Iris pigment epithelial cell (primary cell): ENCODE data around the gene WWOX.

Source experiments
- DNase-seq: peaks from one replicate; pipeline ENCODE4 v3.0.0-alpha.2; 2011; ENCODE audit warnings: low read depth

Gene WWOX

GRCh38 chr16:78535098-78535497, 435.6 kb downstream of the WWOX start:
- no peak for DNase-seq

DNA sequence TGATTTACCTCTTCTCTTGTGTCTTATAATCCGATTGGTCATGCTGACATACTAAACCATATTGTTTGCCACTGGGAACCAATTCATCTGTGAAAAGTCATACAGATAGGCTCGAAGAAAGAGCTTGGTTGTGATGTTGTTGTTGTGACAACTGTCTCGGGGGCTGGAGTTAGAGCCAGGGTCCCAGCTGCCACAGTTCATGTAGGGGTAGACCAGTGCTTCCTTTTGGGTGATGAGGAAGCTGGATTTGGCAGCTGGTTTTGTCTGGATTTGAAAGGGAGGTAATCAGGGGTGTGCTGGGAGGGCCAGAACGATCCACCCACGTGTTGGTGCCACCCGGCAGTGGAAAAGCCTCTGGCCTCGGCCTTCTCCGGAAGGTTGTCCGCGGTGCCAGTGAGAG, 438.1 kb downstream of the WWOX start:
- no peak for DNase-seq

GRCh38 chr16:78538292-78538691, 438.8 kb downstream of the WWOX start:
- DNase-seq, result no peak

DNA sequence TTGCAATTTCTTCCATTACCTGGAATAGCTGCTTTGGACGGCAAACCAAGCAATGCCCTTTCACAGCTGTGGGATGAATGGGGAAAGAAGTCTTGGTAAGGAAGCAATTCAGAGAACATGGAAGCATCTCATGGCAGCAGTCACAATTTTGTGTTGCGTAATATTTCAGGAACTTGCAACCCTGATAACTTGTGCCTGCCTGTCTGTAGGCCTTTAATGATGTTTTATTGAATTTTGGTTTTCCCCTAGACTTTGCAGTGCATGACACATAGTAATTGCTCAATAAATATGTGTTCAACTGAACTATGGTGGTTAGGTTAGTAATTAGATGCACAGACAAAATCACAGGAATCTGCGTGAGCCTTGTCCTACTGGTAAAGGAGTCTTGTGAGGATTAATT, 439.5 kb downstream of the WWOX start:
- no peak for DNase-seq

DNA sequence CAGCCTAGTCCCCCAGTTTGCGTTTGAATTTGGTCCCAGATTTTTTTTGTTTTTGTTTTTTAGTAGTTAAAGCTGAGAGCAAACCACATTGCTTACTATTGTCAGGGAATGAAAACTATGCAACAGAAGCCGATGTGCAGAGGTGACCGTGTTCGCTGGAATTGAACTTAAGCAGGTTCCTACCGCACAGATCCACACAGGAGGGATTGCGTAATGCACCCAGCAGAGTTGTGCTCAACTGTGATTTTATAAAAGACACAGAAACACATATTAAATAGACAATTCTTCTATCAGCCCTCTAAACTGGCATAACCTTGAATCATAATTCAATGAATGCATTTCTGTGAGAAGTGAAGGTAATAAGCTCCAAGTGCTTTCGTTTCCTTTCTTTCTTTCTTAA, 443.0 kb downstream of the WWOX start:
- DNase-seq, result no peak

DNA sequence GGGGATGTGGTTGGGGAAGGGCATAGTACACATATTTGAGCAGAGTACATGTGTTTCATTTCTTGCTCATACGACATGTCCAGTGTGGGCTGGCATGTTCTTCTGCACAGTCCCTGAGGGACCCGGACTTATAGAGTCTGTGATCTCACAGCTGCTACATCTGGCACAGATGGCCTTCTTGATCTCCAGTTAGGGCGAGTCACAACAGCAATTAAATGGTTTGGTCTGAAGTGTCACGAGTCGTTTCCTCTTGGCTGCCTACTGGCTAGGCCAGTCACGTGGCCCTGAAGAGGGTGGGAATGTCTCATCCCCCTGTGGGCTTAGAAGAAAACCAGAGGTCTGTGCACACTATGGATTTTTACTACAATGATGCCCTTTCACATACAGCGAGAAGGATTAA, 443.6 kb downstream of the WWOX start:
- no peak for DNase-seq

- DNase-seq, result no peak
These were observed 449.9 kb downstream of the WWOX start for GRCh38 chr16:78549366-78549765.

DNA sequence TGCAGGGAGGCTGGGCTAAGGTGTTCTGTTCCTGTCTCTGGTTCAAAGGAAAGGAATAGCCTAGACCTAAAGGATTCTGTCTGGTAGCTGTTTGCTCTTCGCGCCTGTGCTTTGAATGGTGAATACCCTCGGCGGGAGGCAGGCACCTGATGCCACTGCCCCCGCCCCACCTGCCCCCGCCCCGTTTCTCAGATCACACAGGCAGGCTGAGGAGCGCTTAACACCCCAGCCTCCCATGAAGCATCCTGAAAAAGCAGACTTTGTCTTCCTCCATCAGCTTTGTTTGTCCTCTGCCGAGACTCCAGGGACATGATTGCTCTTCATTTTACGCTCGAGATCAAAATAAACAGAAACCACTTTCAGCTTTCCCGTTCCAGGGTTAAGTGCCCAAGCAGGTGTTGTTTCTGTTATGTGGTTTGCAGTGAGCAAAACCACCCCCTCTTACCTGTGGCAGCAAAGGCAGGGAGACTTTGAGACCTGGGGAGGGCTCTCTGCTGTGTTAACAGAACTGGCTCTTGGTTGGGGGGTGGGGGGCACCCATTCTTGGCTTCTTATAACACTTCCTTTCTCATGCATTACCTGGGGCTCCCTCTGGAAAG, 452.1 kb downstream of the WWOX start:
- DNase-seq, result no peak

- no peak for DNase-seq
These were observed 452.7 kb downstream of the WWOX start for GRCh38 chr16:78552106-78552675.

DNA sequence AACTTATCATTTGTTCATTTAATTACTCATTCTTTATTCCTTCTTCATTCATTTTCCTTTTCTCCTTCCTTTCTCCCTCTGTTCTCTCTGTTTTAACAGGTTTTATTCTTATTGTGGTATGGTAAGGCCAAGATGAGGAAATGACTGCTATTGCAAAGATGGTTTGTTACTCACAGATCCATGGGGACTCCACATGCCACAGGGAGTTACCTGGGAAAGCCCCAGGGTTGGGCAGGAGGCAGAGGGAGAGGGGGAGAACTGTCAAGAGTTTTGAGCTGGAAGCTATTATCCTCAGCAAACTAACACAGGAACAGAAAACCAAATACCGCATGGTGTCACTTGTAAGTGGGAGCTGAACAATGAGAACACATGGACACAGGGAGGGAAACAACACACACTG, 453.3 kb downstream of the WWOX start:
- no peak for DNase-seq

GRCh38 chr16:78553268-78554039, 454.0 kb downstream of the WWOX start:
- DNase-seq, result no peak

- DNase-seq, result no peak
These were observed 457.0 kb downstream of the WWOX start for GRCh38 chr16:78556421-78556820.

DNA sequence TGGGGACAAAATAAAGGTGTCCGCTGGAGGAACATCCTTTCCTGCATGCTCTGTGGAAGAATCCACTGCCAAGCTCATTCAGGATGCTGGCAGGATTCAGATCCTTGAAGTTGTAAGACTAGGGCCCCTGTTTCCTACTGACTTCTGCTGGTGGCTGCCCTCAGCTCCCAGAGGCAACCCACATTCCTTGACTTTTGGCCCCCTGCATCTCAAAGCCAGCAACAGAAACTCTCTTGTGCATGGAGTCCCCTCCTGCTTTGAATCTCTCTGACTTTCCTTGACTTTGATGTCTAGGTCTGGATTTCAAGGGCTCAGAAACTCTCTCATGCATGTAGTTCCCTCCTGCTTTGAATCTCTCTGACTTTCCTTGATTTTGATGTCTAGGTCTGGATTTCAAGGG, 461.5 kb downstream of the WWOX start:
- no peak for DNase-seq

GRCh38 chr16:78562111-78562510, 462.7 kb downstream of the WWOX start:
- no peak for DNase-seq

GRCh38 chr16:78562650-78563049, 463.2 kb downstream of the WWOX start:
- no peak for DNase-seq

DNA sequence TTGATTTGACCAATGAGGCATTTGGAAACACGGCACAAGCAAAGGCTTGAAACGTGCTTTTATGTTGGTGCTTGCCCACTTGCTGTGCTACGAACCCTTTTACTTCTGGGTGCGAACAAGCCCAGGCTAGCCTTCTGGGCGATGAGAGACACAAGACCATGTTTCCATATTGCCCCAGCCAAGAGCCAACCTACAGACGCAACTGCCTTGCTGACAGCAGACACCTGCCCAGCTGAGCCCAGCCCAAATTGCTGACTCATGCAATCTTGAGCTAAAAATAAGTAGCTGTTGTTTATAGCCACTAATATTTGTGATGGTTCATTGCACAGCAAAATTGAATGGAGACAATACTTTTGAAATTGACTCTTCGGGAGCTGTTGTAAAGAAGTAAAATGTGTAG, 464.5 kb downstream of the WWOX start:
- no peak for DNase-seq

GRCh38 chr16:78566397-78567073, 467.1 kb downstream of the WWOX start:
- no peak for DNase-seq

DNA sequence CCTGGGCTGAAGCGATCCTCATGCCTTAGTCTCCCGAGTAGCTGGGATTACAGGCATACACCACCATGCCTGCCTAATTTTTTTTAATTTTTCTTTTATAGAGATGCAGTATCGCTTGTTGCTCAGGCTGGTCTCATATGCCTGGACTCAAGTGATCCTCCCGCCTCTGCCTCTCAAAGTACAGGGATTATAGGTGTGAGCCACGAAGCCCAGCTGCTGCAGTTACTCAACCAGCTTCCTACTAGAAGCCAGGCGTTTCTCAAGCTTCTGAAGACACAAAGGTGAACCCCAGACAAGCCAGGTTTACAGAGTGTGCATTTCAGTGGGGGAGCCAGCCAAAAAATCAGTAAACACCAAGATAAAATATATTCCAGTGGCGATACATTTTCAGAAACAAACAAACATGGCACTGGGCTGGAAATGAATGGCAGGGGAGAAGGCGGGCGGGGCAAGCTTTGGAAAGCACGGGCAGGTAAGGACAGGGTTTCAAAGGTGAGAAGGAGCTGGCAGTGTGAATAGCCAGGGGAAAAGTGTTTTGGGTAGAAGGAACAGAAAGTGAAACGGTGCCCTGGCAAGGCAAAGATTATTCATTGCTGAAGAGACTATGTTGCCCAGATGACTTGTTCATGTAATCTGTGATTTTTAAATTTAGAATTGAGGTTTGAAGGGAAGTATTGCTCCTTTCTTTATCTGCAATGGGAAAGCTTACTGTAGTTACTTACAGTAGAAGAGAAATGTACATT, 471.1 kb downstream of the WWOX start:
- DNase-seq, result no peak

- no peak for DNase-seq
These were observed 472.0 kb downstream of the WWOX start for GRCh38 chr16:78571434-78571833.

DNA sequence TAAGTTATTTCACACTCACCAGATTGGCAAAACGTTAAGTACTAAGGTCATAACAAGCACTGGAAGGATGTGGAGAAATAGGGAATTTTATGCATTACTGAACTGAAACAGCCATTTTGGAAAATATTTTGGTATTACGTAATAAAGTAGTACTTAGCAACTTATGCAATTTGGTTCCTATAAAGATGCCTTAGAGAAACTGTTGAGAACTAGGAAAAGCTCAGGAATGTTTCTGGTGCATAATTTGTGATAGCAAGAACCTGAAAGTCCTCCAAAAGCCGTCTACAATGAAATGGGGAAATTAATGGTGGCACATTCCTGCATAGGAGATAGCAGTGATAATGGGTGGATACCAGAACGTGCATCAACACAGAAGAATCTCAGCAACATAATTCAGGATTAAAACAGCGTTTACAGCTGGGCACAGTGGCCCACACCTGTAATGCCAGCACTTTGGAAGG, 472.5 kb downstream of the WWOX start:
- DNase-seq, result no peak

DNA sequence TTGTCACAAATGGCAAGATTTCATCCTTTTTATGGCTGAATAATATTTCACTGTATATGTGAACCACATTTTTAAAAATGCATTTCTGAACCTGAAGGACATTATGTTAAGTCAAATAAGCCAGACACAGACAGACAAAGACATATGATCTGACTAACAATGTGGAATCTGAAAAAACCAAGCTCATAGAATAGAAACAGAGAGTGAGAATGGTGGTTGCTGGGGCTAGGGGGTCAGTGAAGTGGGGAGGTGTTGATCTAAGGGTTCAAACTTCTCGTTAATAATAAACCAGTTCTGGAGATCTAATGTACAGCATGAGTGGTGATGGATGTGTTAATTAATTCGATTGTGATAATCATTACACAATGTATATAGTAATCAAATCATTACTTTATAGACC, 475.1 kb downstream of the WWOX start:
- DNase-seq, result no peak

DNA sequence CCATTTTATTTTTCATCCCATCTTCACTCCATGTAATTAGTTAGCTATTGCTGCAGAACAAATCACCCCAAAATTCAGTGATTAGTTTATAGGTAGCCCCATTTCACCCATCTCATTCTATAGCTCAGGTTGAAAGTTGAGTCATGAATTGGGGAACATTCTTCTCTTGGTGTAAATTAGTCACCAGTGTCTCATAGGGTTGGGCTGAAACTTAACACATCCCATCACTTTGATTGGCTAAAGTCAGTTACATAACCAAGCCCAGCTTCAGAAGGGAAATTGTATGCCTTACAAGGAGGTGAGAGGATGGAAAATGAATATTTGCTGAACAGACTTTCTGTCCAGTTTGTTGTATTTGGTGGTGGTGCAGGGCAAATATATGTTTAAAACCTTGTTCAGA, 477.5 kb downstream of the WWOX start:
- DNase-seq, result no peak
